Measurements from ENCODE around the gene DYRK4. TPM values are rescaled to one million over a fixed set of nuclear protein-coding genes. Genes with fewer than 3 reads are reported as not detected.

The DYRK4 gene
- total RNA-seq, 6 experiments from 2014 or later, result 35.4 to 47.0 (median 41.1) TPM

DNA sequence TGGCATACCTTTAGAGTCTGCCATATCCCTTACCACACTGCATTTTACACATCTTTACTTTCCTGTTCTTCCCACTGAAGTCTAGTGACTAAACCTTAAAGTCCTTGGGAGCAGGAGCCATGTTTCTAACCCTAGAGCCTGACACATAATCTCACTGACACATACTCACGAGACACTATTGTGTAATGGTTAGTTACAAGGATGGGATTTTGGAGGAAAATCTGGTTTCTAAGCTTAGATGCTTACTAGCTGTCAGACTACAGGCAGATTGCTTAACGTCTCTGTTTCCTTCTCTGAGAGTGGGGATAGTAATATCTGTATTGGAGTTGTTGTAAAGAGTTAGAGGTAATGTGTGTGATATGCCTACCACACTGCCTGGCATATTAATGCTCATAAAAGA lies 6.2 kb upstream of the DYRK4 start:
- no peaks in the 10 kb centered on the region for H3K4me1 Mint-ChIP-seq (ENCODE audit: low read depth)
- TF ChIP-seq, protein P1, sequence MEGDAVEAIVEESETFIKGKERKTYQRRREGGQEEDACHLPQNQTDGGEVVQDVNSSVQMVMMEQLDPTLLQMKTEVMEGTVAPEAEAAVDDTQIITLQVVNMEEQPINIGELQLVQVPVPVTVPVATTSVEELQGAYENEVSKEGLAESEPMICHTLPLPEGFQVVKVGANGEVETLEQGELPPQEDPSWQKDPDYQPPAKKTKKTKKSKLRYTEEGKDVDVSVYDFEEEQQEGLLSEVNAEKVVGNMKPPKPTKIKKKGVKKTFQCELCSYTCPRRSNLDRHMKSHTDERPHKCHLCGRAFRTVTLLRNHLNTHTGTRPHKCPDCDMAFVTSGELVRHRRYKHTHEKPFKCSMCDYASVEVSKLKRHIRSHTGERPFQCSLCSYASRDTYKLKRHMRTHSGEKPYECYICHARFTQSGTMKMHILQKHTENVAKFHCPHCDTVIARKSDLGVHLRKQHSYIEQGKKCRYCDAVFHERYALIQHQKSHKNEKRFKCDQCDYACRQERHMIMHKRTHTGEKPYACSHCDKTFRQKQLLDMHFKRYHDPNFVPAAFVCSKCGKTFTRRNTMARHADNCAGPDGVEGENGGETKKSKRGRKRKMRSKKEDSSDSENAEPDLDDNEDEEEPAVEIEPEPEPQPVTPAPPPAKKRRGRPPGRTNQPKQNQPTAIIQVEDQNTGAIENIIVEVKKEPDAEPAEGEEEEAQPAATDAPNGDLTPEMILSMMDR (IDR thresholded peaks at IDR 0.05), result no peak
- no peak for DNase-seq
- H3K4me3 Mint-ChIP-seq, result no peak overlapping the region
- peaks cover 4% of the 10 kb centered on the region; the same call in 1 of the 2 replicates for H3K36me3 Mint-ChIP-seq (ENCODE audit: low read depth)
- peaks cover 3% of the 10 kb centered on the region for H3K27me3 Mint-ChIP-seq (ENCODE audit: insufficient read depth)
- no peak overlapping the region for H3K27ac Mint-ChIP-seq
- no peaks in the 10 kb centered on the region for H3K9me3 Mint-ChIP-seq

DNA sequence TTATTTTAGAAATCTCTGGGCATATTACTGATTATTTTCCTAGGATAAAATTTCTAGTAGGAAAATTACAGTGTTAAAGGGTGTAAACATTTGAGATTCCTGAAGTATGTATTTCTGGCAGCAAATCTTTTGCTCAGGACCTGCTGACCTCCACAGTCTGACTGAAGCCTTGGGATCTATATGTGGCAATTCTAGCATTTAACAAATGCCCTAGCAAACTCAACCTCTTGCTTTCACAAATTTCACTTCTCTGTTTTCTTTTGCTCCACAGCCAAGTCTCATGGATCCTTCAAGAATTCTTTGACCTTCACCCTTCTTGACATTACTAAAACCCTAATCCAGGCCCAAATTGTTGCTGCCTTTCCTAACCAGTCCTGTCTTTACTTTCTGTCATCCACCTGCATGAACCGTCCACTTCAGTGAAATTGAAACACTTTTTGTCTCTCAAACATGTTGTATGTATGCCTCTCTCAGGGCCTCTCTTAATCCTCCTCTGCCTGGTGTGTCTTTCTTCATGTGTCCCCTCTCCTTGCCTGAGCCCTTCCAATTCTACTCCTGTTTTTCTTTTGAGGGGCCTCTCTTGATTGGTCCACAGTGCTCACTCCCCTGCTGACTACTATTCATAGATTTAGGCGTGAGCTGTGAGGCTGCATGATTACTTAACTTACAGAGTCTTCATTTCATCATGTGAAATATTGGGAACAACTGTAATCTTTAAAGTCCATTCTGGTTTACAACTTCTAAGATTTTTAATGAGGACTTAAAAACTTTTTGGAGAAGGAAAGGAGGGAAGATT lies 5.1 kb upstream of the DYRK4 start:
- no peak for DNase-seq
- Mint-ChIP-seq H3K27me3 (ENCODE audit: insufficient read depth) (peaks cover 3% of the 10 kb centered on the region), H3K9me3 (no peaks in the 10 kb centered on the region), H3K4me1 (ENCODE audit: low read depth) (peaks cover 4% of the 10 kb centered on the region), H3K27ac (no peak overlapping the region), H3K4me3 (no peak overlapping the region), H3K36me3 (ENCODE audit: low read depth) (peaks cover 5% of the 10 kb centered on the region; the same call in 1 of the 2 replicates)
- TF ChIP-seq, protein P1 (IDR thresholded peaks at IDR 0.05), result no peak

DNA sequence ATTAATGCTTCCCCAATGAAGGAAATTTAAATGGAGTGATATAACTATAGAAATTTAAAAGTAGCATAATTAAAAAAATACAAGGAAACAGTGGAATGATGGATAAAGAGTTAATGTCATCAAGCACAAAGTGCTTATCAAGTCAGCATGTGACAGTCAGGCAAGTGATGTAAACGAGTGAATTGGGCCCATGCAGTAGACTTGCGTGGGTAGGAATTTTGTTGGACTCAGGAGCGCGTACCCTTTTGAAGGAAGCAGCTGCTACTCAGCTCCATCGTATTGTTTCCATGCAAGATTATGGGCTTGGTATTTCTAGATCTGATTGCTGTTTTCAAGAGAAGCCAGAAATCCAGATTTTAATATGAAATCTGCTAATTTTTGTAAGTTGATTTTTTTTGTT lies 4.4 kb upstream of the DYRK4 start:
- Mint-ChIP-seq H3K4me3 (no peak overlapping the region), H3K9me3 (no peaks in the 10 kb centered on the region), H3K4me1 (ENCODE audit: low read depth) (peaks cover 9% of the 10 kb centered on the region), H3K36me3 (ENCODE audit: low read depth) (peaks cover 5% of the 10 kb centered on the region; the same call in 1 of the 2 replicates), H3K27ac (no peak overlapping the region), H3K27me3 (ENCODE audit: insufficient read depth) (peaks cover 3% of the 10 kb centered on the region)
- no peak for DNase-seq
- TF ChIP-seq, protein P1 (IDR thresholded peaks at IDR 0.05), result no peak

DNA sequence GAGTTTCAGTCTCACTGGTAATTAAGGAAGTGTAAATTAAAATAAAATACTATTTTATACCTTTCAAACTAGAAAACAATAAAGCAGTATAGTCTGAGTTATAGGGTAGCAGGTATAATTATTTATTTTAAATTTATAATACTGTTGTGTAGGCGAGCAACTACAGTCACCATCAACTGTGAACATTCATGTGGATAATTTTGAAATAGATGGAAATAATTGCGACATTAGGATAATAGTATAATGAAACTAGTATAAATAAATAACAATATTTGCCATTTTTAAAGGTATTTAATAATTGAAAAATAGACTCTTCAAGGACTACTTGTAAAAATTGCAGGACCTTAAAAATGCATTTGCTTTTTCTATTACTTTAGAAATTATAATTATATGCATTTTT lies 3.8 kb upstream of the DYRK4 start:
- no peak for DNase-seq
- peaks cover 9% of the 10 kb centered on the region for H3K4me1 Mint-ChIP-seq (ENCODE audit: low read depth)
- H3K27me3 Mint-ChIP-seq (ENCODE audit: insufficient read depth), result peaks cover 3% of the 10 kb centered on the region
- peaks cover 5% of the 10 kb centered on the region; the same call in 1 of the 2 replicates for H3K36me3 Mint-ChIP-seq (ENCODE audit: low read depth)
- H3K4me3 Mint-ChIP-seq, result no peak overlapping the region
- TF ChIP-seq, protein P1 (IDR thresholded peaks at IDR 0.05), result no peak
- H3K9me3 Mint-ChIP-seq, result no peaks in the 10 kb centered on the region
- H3K27ac Mint-ChIP-seq, result no peak overlapping the region

DNA sequence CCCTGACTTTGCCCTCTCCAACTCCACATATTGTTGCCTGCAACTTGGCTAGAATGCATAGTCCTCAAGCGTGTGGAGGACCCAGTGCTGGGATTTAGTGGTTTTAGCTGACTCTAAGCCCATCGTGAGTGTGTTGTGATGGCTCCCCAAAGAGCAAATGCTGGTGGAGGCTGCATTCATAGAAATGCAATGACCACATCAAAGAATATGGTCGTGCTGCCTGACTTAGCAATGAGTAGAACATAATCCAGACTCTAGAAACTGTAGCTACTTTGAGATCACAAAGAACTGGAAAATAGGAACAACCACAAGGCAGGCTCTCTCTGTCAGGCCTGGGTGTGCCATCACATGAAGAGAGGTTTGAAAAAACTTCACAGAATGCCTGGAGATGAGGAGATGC lies 1.3 kb downstream of the DYRK4 start:
- Mint-ChIP-seq H3K36me3 (ENCODE audit: low read depth) (peaks cover 5% of the 10 kb centered on the region; the same call in 1 of the 2 replicates), H3K4me1 (ENCODE audit: low read depth) (peaks cover 9% of the 10 kb centered on the region), H3K9me3 (no peaks in the 10 kb centered on the region), H3K27ac (no peak overlapping the region), H3K4me3 (no peak overlapping the region), H3K27me3 (ENCODE audit: insufficient read depth) (peaks cover 1% of the 10 kb centered on the region)
- DNase-seq, result no peak
- TF ChIP-seq, protein P1 (IDR thresholded peaks at IDR 0.05), result no peak

All from HFFc6 (cell line).